Mesenchymal stem cell (in vitro differentiated cells and primary cell): ENCODE data around the gene EDRF1.

ENCODE experiments used
- DNase-seq: peaks from one replicate; pipeline ENCODE4 v3.0.0-alpha.2; 2013
- H2AFZ ChIP-seq: one replicate; pipeline ENCODE4 v1.6.1; 2013; ENCODE audit warnings: low read depth, mild to moderate bottlenecking, control low read depth, inconsistent platforms, low read length, moderate library complexity
- H2AK5ac ChIP-seq: 2 replicates; pipeline ENCODE4 v1.6.1; 2013; ENCODE audit warnings: low read length, moderate library complexity, mild to moderate bottlenecking, inconsistent platforms; ENCODE audit not compliant: severe bottlenecking
- H2BK120ac ChIP-seq: one replicate; pipeline ENCODE4 v1.6.1; 2013; ENCODE audit warnings: low read depth, mild to moderate bottlenecking, inconsistent platforms, low read length, moderate library complexity
- H2BK12ac ChIP-seq, 2 experiments: one replicate each; pipeline ENCODE4 v1.6.1; 2013; ENCODE audit warnings: inconsistent platforms in 2 of 2, low read length in 2 of 2, mild to moderate bottlenecking in 2 of 2, moderate library complexity in 2 of 2, control low read depth in 1 of 2
- H2BK15ac ChIP-seq: one replicate; pipeline ENCODE4 v1.6.1; 2013; ENCODE audit warnings: mild to moderate bottlenecking, low read depth, inconsistent platforms; ENCODE audit not compliant: poor library complexity, severe bottlenecking
- H2BK5ac ChIP-seq: 2 replicates; pipeline ENCODE4 v1.6.1; 2013; ENCODE audit warnings: low read depth, mild to moderate bottlenecking, low read length, control low read depth, inconsistent platforms; ENCODE audit not compliant: poor library complexity, severe bottlenecking
- H3K14ac ChIP-seq, 2 experiments: one replicate each; pipeline ENCODE4 v1.6.1; 2013; ENCODE audit warnings: inconsistent platforms in 2 of 2, low read length in 2 of 2, control low read depth in 1 of 2, mild to moderate bottlenecking in 1 of 2, moderate library complexity in 1 of 2
- H3K18ac ChIP-seq, 2 experiments: one replicate each; pipeline ENCODE4 v1.6.1; 2013; ENCODE audit warnings: inconsistent platforms in 2 of 2, low read length in 2 of 2, control low read depth in 1 of 2, low read depth in 1 of 2, mild to moderate bottlenecking in 1 of 2
- H3K23ac ChIP-seq, 2 experiments: one replicate each; pipeline ENCODE4 v1.6.1; 2013; ENCODE audit warnings: inconsistent platforms in 2 of 2, low read length in 2 of 2, mild to moderate bottlenecking in 2 of 2, moderate library complexity in 2 of 2, control low read depth in 1 of 2
- H3K27ac ChIP-seq: 2 replicates; pipeline ENCODE4 v1.5.1; 2013; ENCODE audit warnings: mild to moderate bottlenecking, moderate library complexity, low read length, control low read depth, inconsistent platforms; ENCODE audit not compliant: poor library complexity, severe bottlenecking
- H3K27me3 ChIP-seq, 2 experiments: 2 replicates each; pipeline versions ENCODE4 v1.6.1 to v1.7.0; 2013; ENCODE audit warnings: low read length in 2 of 2, mild to moderate bottlenecking in 2 of 2, moderate library complexity in 2 of 2, control low read depth in 1 of 2, inconsistent platforms in 1 of 2; ENCODE audit not compliant: control insufficient read depth in 1 of 2, insufficient read depth in 1 of 2
- H3K36me3 ChIP-seq, 2 experiments: 2 replicates each; pipeline versions ENCODE4 v1.6.1 to v1.7.0; 2013; ENCODE audit warnings: low read length in 2 of 2, control low read depth in 1 of 2, inconsistent platforms in 1 of 2, low read depth in 1 of 2, mild to moderate bottlenecking in 1 of 2; ENCODE audit not compliant: insufficient read depth in 2 of 2, control insufficient read depth in 1 of 2
- H3K4ac ChIP-seq, 2 experiments: one replicate each; pipeline ENCODE4 v1.6.1; 2013; ENCODE audit warnings: inconsistent platforms in 2 of 2, low read length in 2 of 2, mild to moderate bottlenecking in 2 of 2, moderate library complexity in 2 of 2, control low read depth in 1 of 2, low read depth in 1 of 2
- H3K4me1 ChIP-seq: 2 replicates; pipeline ENCODE4 v1.6.1; 2013; ENCODE audit warnings: low read depth, low read length, control low read depth; ENCODE audit not compliant: control insufficient read depth, insufficient read depth
- H3K4me2 ChIP-seq: 2 replicates; pipeline ENCODE4 v1.6.1; 2013; ENCODE audit warnings: low read length, mild to moderate bottlenecking, inconsistent platforms; ENCODE audit not compliant: poor library complexity, severe bottlenecking
- H3K4me3 ChIP-seq, 2 experiments: 2 replicates each; pipeline versions ENCODE4 v1.5.1 to v1.7.0; 2013; ENCODE audit warnings: low read length in 2 of 2, mild to moderate bottlenecking in 2 of 2, control low read depth in 1 of 2, low read depth in 1 of 2; ENCODE audit not compliant: insufficient read depth in 1 of 2
- H3K79me1 ChIP-seq: replicated peaks from 2 replicates; pipeline ENCODE4 v1.6.1; 2013; ENCODE audit warnings: mild to moderate bottlenecking, control low read depth, low read length, inconsistent platforms; ENCODE audit not compliant: poor library complexity, severe bottlenecking
- H3K9ac ChIP-seq: 2 replicates; pipeline ENCODE4 v1.7.0; 2013; ENCODE audit warnings: mild to moderate bottlenecking, low read length, moderate library complexity
- H3K9me3 ChIP-seq: 2 replicates; pipeline ENCODE4 v1.7.0; 2013; ENCODE audit warnings: mild to moderate bottlenecking, low read length; ENCODE audit not compliant: control insufficient read depth
- H4K8ac ChIP-seq: one replicate; pipeline ENCODE4 v1.6.1; 2013; ENCODE audit warnings: inconsistent platforms, mild to moderate bottlenecking, low read length, moderate library complexity
- H4K91ac ChIP-seq: one replicate; pipeline ENCODE4 v1.6.1; 2013; ENCODE audit warnings: mild to moderate bottlenecking, low read length, inconsistent platforms
- WGBS: methylation state at CpG from one replicate; pipeline ENCODE4 v1.1.7; 2013; ENCODE audit warnings: mixed read lengths; 5-methylcytosine and 5-hydroxymethylcytosine counted together

The EDRF1 gene

DNA sequence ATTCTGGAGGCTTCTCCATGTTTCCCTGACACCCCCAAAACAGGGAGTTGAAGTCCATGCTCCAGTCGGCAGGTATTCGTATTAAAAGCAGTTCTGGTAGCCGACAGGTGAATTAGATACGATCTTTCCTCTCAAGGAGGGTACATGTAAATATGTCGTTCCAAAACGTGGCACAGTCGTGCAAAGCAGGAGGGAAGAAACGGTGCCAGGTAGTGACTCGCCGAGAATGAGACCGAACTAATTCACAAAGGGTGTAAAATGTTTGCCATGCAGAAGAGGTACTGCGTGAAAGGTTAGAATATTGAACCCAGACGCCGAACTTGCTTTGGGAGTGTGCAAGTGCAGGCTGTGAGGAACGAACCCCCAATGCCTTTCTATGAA is 483 bp downstream of the EDRF1 start:
- peak overlapping the region; percentile 85 for H2BK5ac ChIP-seq
- H3K4me1 ChIP-seq: peaks cover 6% of the 10 kb centered on the region
- H3K79me1 ChIP-seq: peaks cover 23% of the 10 kb centered on the region
- H3K9me3 ChIP-seq: no peaks in the 10 kb centered on the region
- no peak overlapping the region for H3K23ac ChIP-seq
- H2AFZ ChIP-seq: peak overlapping the region; percentile 96
- 1% methylated on average over 15 of the region's 15 CpGs for WGBS
- peak overlapping the region; percentile 83 to 99 for H3K14ac ChIP-seq
- peak overlapping the region; percentile 93 for H2BK120ac ChIP-seq
- peak overlapping the region in 1 of 2 experiments; percentile 6 for H2BK12ac ChIP-seq
- peak overlapping the region; percentile 99 for H3K9ac ChIP-seq
- H3K27ac ChIP-seq: peak overlapping the region; percentile 65
- peak overlapping the region; percentile 13 for H2AK5ac ChIP-seq
- H3K18ac ChIP-seq: peak overlapping the region; percentile 86 to 98
- H4K8ac ChIP-seq: peak overlapping the region; percentile 100
- H3K4me2 ChIP-seq: peak overlapping the region; percentile 64
- DNase-seq: no peak
- H3K4me3 ChIP-seq: peak overlapping the region; percentile 96 to 99
- peak overlapping the region; percentile 77 to 96 for H3K4ac ChIP-seq
- no peak overlapping the region for H2BK15ac ChIP-seq
- no peaks in the 10 kb centered on the region for H3K27me3 ChIP-seq
- H4K91ac ChIP-seq: no peak overlapping the region
- peaks cover 2 to 39% of the 10 kb centered on the region in 2 experiments for H3K36me3 ChIP-seq

DNA sequence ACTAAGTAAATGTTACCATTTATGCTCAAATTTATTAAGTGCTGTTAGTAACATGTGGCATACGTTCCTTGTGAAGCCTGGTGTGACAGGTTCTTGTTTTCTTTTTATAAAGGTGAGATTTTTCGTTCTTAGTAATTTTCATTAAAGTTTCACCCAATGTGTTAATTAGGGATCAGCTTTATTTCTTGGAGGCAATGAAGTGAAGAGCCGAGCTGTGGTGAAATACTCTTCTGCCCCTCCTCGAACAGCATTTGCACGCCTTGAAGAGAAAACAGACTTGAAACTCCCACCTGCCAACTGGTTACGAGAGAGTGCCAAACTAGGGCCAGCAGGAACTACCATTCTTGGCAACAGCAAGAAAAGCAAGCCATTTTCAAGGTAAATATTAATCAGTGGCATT is 1.5 kb downstream of the EDRF1 start:
- Histone ChIP-seq H3K79me1 (peaks cover 23% of the 10 kb centered on the region), H2BK120ac (no peak overlapping the region), H2BK5ac (no peak overlapping the region), H3K4me1 (peaks cover 6% of the 10 kb centered on the region), H3K27me3 (no peaks in the 10 kb centered on the region), H3K4me2 (no peak overlapping the region), H3K14ac (no peak overlapping the region), H3K18ac (no peak overlapping the region), H2AFZ (no peak overlapping the region), H4K8ac (no peak overlapping the region), H2BK12ac (no peak overlapping the region), H3K4ac (no peak overlapping the region), H3K9me3 (no peaks in the 10 kb centered on the region), H3K36me3 (peaks cover 5 to 49% of the 10 kb centered on the region in 2 experiments), H4K91ac (no peak overlapping the region), H3K27ac (no peak overlapping the region), H2AK5ac (no peak overlapping the region), H3K9ac (peak overlapping the region; percentile 99), H3K4me3 (peak overlapping the region in 1 of 2 experiments; percentile 96), H2BK15ac (no peak overlapping the region), H3K23ac (no peak overlapping the region)
- 96% methylated on average over 6 of the region's 6 CpGs for WGBS
- no peak for DNase-seq

GRCh38 chr10:125722811-125723210 is 3.3 kb downstream of the EDRF1 start:
- H3K27ac ChIP-seq: no peak overlapping the region

GRCh38 chr10:125726914-125727313 is 7.4 kb downstream of the EDRF1 start:
- no peak overlapping the region for H2BK15ac ChIP-seq
- H3K4me1 ChIP-seq: no peaks in the 10 kb centered on the region
- no peak overlapping the region for H2AK5ac ChIP-seq
- H2BK12ac ChIP-seq: no peak overlapping the region
- no peak overlapping the region for H2BK120ac ChIP-seq
- no peak overlapping the region for H3K18ac ChIP-seq
- no peak overlapping the region for H3K4me2 ChIP-seq
- no peak overlapping the region for H3K23ac ChIP-seq
- H3K79me1 ChIP-seq: peaks cover 27% of the 10 kb centered on the region
- H2BK5ac ChIP-seq: no peak overlapping the region
- H3K4ac ChIP-seq: no peak overlapping the region
- no peak overlapping the region for H4K91ac ChIP-seq
- H3K27ac ChIP-seq: no peak overlapping the region
- H3K9me3 ChIP-seq: no peaks in the 10 kb centered on the region
- no peak for DNase-seq
- H3K9ac ChIP-seq: no peak overlapping the region
- peaks cover 28 to 98% of the 10 kb centered on the region in 2 experiments for H3K36me3 ChIP-seq
- H3K4me3 ChIP-seq: no peak overlapping the region
- no peak overlapping the region for H4K8ac ChIP-seq
- H2AFZ ChIP-seq: no peak overlapping the region
- no peaks in the 10 kb centered on the region for H3K27me3 ChIP-seq
- no peak overlapping the region for H3K14ac ChIP-seq
- WGBS: 98% methylated on average over 6 of the region's 7 CpGs

More at GRCh38 chr10:125722811-125723210, 3.3 kb downstream of the EDRF1 start:
- no peak overlapping the region for H2BK120ac ChIP-seq
- no peak overlapping the region for H3K4ac ChIP-seq
- no peak overlapping the region for H3K4me2 ChIP-seq
- no peaks in the 10 kb centered on the region for H3K9me3 ChIP-seq
- H4K8ac ChIP-seq: no peak overlapping the region
- no peak overlapping the region for H3K14ac ChIP-seq
- H3K36me3 ChIP-seq: peaks cover 13 to 67% of the 10 kb centered on the region in 2 experiments
- WGBS: 100% methylated on average over 1 of the region's 1 CpG
- no peak overlapping the region for H2AK5ac ChIP-seq
- H2AFZ ChIP-seq: no peak overlapping the region
- H3K9ac ChIP-seq: no peak overlapping the region
- H3K23ac ChIP-seq: no peak overlapping the region
- H3K79me1 ChIP-seq: peaks cover 32% of the 10 kb centered on the region
- H4K91ac ChIP-seq: no peak overlapping the region
- peaks cover 6% of the 10 kb centered on the region for H3K4me1 ChIP-seq
- H3K4me3 ChIP-seq: no peak overlapping the region
- no peak overlapping the region for H3K18ac ChIP-seq
- no peak overlapping the region for H2BK12ac ChIP-seq
- no peak for DNase-seq
- H2BK15ac ChIP-seq: no peak overlapping the region
- H3K27me3 ChIP-seq: no peaks in the 10 kb centered on the region
- H2BK5ac ChIP-seq: no peak overlapping the region
